Psoas muscle (tissue), 8 donors: Measurements from ENCODE around the gene TMEM253. TPM values are rescaled to one million over a fixed set of nuclear protein-coding genes. Genes with fewer than 3 reads are reported as not detected.

Experiments used
- ATAC-seq, 4 donors: fragments of 200-7000 bp; cut with Tn5 transposase; one replicate each; pipeline ENCODE4 v1.9.1; 2020; ENCODE audit warnings: moderate library complexity in 3 of 4, mild to moderate bottlenecking in 2 of 4
- DNase-seq, 2 donors: peaks; one replicate each; pipeline ENCODE4 v3.0.0-alpha.2; 2020
- H3K27ac ChIP-seq: fragments of 200-600 bp; one replicate; pipeline ENCODE4 v1.8.0; 2022
- H3K27me3 ChIP-seq, 3 donors: fragments of 200-600 bp in 1 of 3; one replicate each; pipeline versions ENCODE4 v1.6.1 to v1.8.0; 2013 to 2022; ENCODE audit warnings: low read length in 2 of 3, mild to moderate bottlenecking in 2 of 3, moderate library complexity in 1 of 3; ENCODE audit not compliant: insufficient read depth in 3 of 3
- H3K36me3 ChIP-seq, 2 donors: fragments of 200-600 bp in 1 of 2; one replicate each; pipeline versions ENCODE4 v1.6.1 to v1.8.0; 2013 to 2022; ENCODE audit warnings: low read depth in 1 of 2, mild to moderate bottlenecking in 1 of 2, moderate library complexity in 1 of 2; ENCODE audit not compliant: insufficient read depth in 1 of 2
- H3K4me1 ChIP-seq: fragments of 200-600 bp; one replicate; pipeline ENCODE4 v1.8.0; 2022
- H3K4me3 ChIP-seq: fragments of 200-600 bp; one replicate; pipeline ENCODE4 v1.8.0; 2022; ENCODE audit warnings: mild to moderate bottlenecking
- H3K9me3 ChIP-seq: fragments of 200-600 bp; one replicate; pipeline ENCODE4 v1.8.0; 2022
- CTCF ChIP-seq: fragments of 200-600 bp; IDR thresholded peaks from one replicate; pipeline ENCODE4 v1.8.0; 2022; ENCODE audit warnings: antibody characterized with exemption
- WGBS, 3 donors: extraction: QIAGEN DNeasy Blood & Tissue Kit; methylation state at CpG; one replicate each; pipeline versions ENCODE4 v1.1.6 to v1.1.7; 2013; 5-methylcytosine and 5-hydroxymethylcytosine counted together
- intact Hi-C, 2 donors: fragments of 100-400 bp; cut with DNase I; formaldehyde crosslinking; loops; one replicate each; pipeline versions ENCODE4 v1.11.0 to v1.14.2; 2022
- polyA plus RNA-seq, 3 donors: library from polyadenylated mRNA; stranded (reverse); fragments of 200-250 nt; gene quantifications; one replicate each; pipeline ENCODE4 v1.2.3, GENCODE V29; 2013
- total RNA-seq, 4 donors: library from RNA; stranded (reverse); fragmentation: NEBNext Ultra II Directional in 2 of 4; extraction: Animal tissue kit (Norgen Biotek cat#: 25700) in 2 of 4; gene quantifications; one replicate each; pipeline versions ENCODE4 v1.2.1 to v1.2.4, GENCODE V29; 2021 to 2023
- donor health status: healthy with polysubstance abuse.
- donor health status: DM: no; HTN: no; CAD: no; lungs with moderate emphysema.
- donor health status: Bipolar disorder and iron deficiency.
- donor health status: healthy.
- donor health status: DM: yes; HTN: yes; CAD: no.
- donor health status: DM: no; HTN: no; CAD: no.
- donor health status: DM: no; HTN: no; CAD: no.
- donor health status: DM: yes; HTN: yes; CAD: no.

Gene TMEM253
- total and polyA plus RNA-seq, 7 donors, result 0.10 to 0.29 (median 0.17) TPM; not detected in 2

- 78 to 84% (median 81%) methylated on average over 4 of the region's 4 CpGs for WGBS, 3 donors
- Histone ChIP-seq H3K9me3 (no peaks in the 10 kb centered on the region), H3K4me3 (no peak overlapping the region), H3K27me3 (no peaks in the 10 kb centered on the region), H3K36me3 (peaks cover 2 to 84% of the 10 kb centered on the region in 2 donors), H3K4me1 (no peaks in the 10 kb centered on the region), H3K27ac (no peak overlapping the region)
- TF ChIP-seq CTCF, result no peak
- ATAC-seq (no peak), DNase-seq (no peak)
- intact Hi-C loops, result loop anchor here in 1 of 2 donors (2.0 kb wide), 1 partner anchor 16 kb away; no protein-coding TSS in a partner anchor
Measured at GRCh38 chr14:21088687-21089086, 12.2 kb upstream of the TMEM253 start.

GRCh38 chr14:21089271-21089670 is 11.6 kb upstream of the TMEM253 start:
- peaks cover under 1 to 78% of the 10 kb centered on the region in 2 donors for H3K36me3 ChIP-seq
- no peaks in the 10 kb centered on the region for H3K4me1 ChIP-seq
- no peak overlapping the region for H3K27ac ChIP-seq
- H3K4me3 ChIP-seq, result no peak overlapping the region
- TF ChIP-seq CTCF, result no peak
- intact Hi-C loops, result loop anchor here in 1 of 2 donors (2.0 kb wide), 1 partner anchor 16 kb away; no protein-coding TSS in a partner anchor
- no peak for DNase-seq
- no peaks in the 10 kb centered on the region for H3K27me3 ChIP-seq
- 59 to 71% (median 66%) methylated on average over 1 of the region's 1 CpG for WGBS, 3 donors
- no peaks in the 10 kb centered on the region for H3K9me3 ChIP-seq
- ATAC-seq, result no peak

GRCh38 chr14:21089877-21090193 is 11.0 kb upstream of the TMEM253 start:
- 74 to 84% (median 75%) methylated on average over 5 of the region's 5 CpGs for WGBS, 3 donors
- TF ChIP-seq CTCF, result no peak
- no peak for ATAC-seq
- Histone ChIP-seq H3K27me3 (no peaks in the 10 kb centered on the region), H3K4me1 (no peaks in the 10 kb centered on the region), H3K9me3 (no peaks in the 10 kb centered on the region), H3K4me3 (no peak overlapping the region), H3K27ac (no peak overlapping the region), H3K36me3 (peaks cover 0 to 72% of the 10 kb centered on the region in 2 donors)
- intact Hi-C loops, result loop anchor here (2.0 to 10.0 kb wide), 3 partner anchors 17 to 405 kb away; partner anchors contain the start of genes ANG (in 1 of the 2) and RNASE4 (in 1 of the 2)
- no peak for DNase-seq

GRCh38 chr14:21090194-21090939 is 10.5 kb upstream of the TMEM253 start:
- peak; percentile 31 for TF ChIP-seq CTCF
- intact Hi-C loops, result loop anchor here in 1 of 2 donors (5.0 to 10.0 kb wide), 2 partner anchors 73 to 406 kb away; partner anchors contain the start of genes ANG and RNASE4
- H3K9me3 ChIP-seq, result no peaks in the 10 kb centered on the region
- no peaks in the 10 kb centered on the region for H3K27me3 ChIP-seq
- 90 to 91% (median 91%) methylated on average over 37 to 45 of the region's 45 CpGs for whole genome bisulfite sequencing, 3 donors
- DNase-seq (no peak), ATAC-seq (peak in 1 of 4 donors; percentile 33)
- H3K27ac ChIP-seq, result no peak overlapping the region
- H3K4me3 ChIP-seq, result no peak overlapping the region
- peaks cover 0 to 67% of the 10 kb centered on the region in 2 donors for H3K36me3 ChIP-seq
- no peaks in the 10 kb centered on the region for H3K4me1 ChIP-seq
